GM19025 (cell line): Measurements from ENCODE around the gene TLCD3B.
"Not testable (repeated sequence)": the region's sequence is repeated elsewhere in the genome, so short reads cannot be mapped to it uniquely, and the experiment has no call there.

Experiments used
- ATAC-seq: cut with Tn5 transposase; IDR thresholded peaks from one replicate; pipeline ENCODE4 v1.9.1; 2021; ENCODE audit warnings: mild to moderate bottlenecking, low read depth, moderate library complexity; ENCODE audit not compliant: unreplicated experiment

TLCD3B gene

GRCh38 chr16:30027588-30028437, 3.3 kb downstream of the TLCD3B start:
- ATAC-seq = no peak

- ATAC-seq = no peak
Measured at GRCh38 chr16:30026449-30026848, 4.6 kb downstream of the TLCD3B start.

GRCh38 chr16:30025574-30025973, 5.5 kb downstream of the TLCD3B start:
- no peak for ATAC-seq

GRCh38 chr16:30025156-30025555, 5.9 kb downstream of the TLCD3B start:
- ATAC-seq = no peak

GRCh38 chr16:30024451-30024850, 6.6 kb downstream of the TLCD3B start:
- no peak for ATAC-seq

GRCh38 chr16:30023586-30023985, 7.5 kb downstream of the TLCD3B start:
- ATAC-seq = no peak

- no peak for ATAC-seq
Measured at GRCh38 chr16:30022887-30023286, 8.2 kb downstream of the TLCD3B start, which contains the start of gene C16orf92. C16orf92 (plus strand) TSS chr16:30023198; CDS start chr16:30023341, 143 bp downstream.

- ATAC-seq = no peak
Measured at GRCh38 chr16:30018731-30019158, 12.3 kb downstream of the TLCD3B start.

- not testable (repeated sequence) for ATAC-seq
Measured at GRCh38 chr16:30017937-30018336, 13.1 kb downstream of the TLCD3B start.

GRCh38 chr16:30017277-30017656, 13.8 kb downstream of the TLCD3B start:
- ATAC-seq = no peak

GRCh38 chr16:30016555-30017276, 14.4 kb downstream of the TLCD3B start:
- no peak for ATAC-seq

GRCh38 chr16:30015450-30015849, 15.6 kb downstream of the TLCD3B start:
- ATAC-seq = not testable (repeated sequence)

- not testable (repeated sequence) for ATAC-seq
Measured at GRCh38 chr16:30012598-30012997, 18.5 kb downstream of the TLCD3B start.

GRCh38 chr16:30011714-30012504, 19.2 kb downstream of the TLCD3B start:
- ATAC-seq = no peak

- no peak for ATAC-seq
Measured at GRCh38 chr16:30010844-30011713, 20.0 kb downstream of the TLCD3B start, which contains the start of gene DOC2A. DOC2A (minus strand) TSS chr16:30011027; CDS start chr16:30010222, 805 bp downstream.

GRCh38 chr16:30009990-30010843, 20.9 kb downstream of the TLCD3B start:
- no peak for ATAC-seq

GRCh38 chr16:30009085-30009862, 21.8 kb downstream of the TLCD3B start:
- ATAC-seq = no peak

- ATAC-seq = no peak
Measured at GRCh38 chr16:30007378-30007895, 23.6 kb downstream of the TLCD3B start.
